Fibroblast of lung (primary cell): ENCODE data around the gene RUSC2. TPM values are rescaled to one million over a fixed set of nuclear protein-coding genes. Genes with fewer than 3 reads are reported as not detected.
A peak's percentile ranks its signal among the peaks of the same experiment; 100 is the strongest.

Experiments
- DNase-seq, 2 donors: peaks; one replicate each; pipeline versions ENCODE4 v3.0.0 to v3.0.0-alpha.2; 2010; ENCODE audit warnings: low read depth in 2 of 2
- H2AFZ ChIP-seq: 2 replicates; pipeline ENCODE4 v1.5.1; 2012; ENCODE audit warnings: low read length, control low read depth, inconsistent platforms
- H3K27ac ChIP-seq: 2 replicates; pipeline ENCODE4 v1.5.1; 2011; ENCODE audit warnings: low read length, control low read depth; ENCODE audit not compliant: insufficient read depth
- H3K27me3 ChIP-seq: 2 replicates; pipeline ENCODE4 v1.5.1; 2011; ENCODE audit warnings: mild to moderate bottlenecking, low read length; ENCODE audit not compliant: control insufficient read depth, insufficient read depth
- H3K36me3 ChIP-seq: 2 replicates; pipeline ENCODE4 v1.5.1; 2011; ENCODE audit warnings: low read length; ENCODE audit not compliant: control insufficient read depth, insufficient read depth
- H3K4me1 ChIP-seq: 2 replicates; pipeline ENCODE4 v1.5.1; 2011; ENCODE audit warnings: low read length; ENCODE audit not compliant: control insufficient read depth, insufficient read depth; ENCODE audit errors: extremely low read depth
- H3K4me2 ChIP-seq: 2 replicates; pipeline ENCODE4 v1.5.1; 2011; ENCODE audit warnings: low read length, control low read depth; ENCODE audit not compliant: insufficient read depth; ENCODE audit errors: extremely low read depth
- H3K4me3 ChIP-seq, 4 experiments: fragments of 200-600 bp in 1 of 4; sonication (generic) in 1 of 4; replicated peaks in 1 of 4; 2 replicates each; pipeline ENCODE4 v1.5.1; 2011 to 2016; ENCODE audit warnings: low read length in 4 of 4, low read depth in 3 of 4, mild to moderate bottlenecking in 3 of 4, control low read depth in 2 of 4, inconsistent platforms in 1 of 4, mixed read lengths in 1 of 4; ENCODE audit not compliant: insufficient read depth in 1 of 4; ENCODE audit errors: control extremely low read depth in 1 of 4
- H3K79me2 ChIP-seq: 2 replicates; pipeline ENCODE4 v1.5.1; 2012; ENCODE audit warnings: mild to moderate bottlenecking, low read length, inconsistent platforms; ENCODE audit not compliant: control insufficient read depth, insufficient read depth
- H3K9ac ChIP-seq: 2 replicates; pipeline ENCODE4 v1.5.1; 2011; ENCODE audit warnings: mild to moderate bottlenecking, low read length, control low read depth; ENCODE audit not compliant: insufficient read depth
- H3K9me3 ChIP-seq: 2 replicates; pipeline ENCODE4 v1.5.1; 2012; ENCODE audit warnings: low read depth, low read length; ENCODE audit not compliant: control insufficient read depth, insufficient read depth
- H4K20me1 ChIP-seq: 2 replicates; pipeline ENCODE4 v1.5.1; 2011; ENCODE audit warnings: low read length; ENCODE audit not compliant: control insufficient read depth, insufficient read depth; ENCODE audit errors: extremely low read depth
- EZH2 ChIP-seq: IDR thresholded peaks from 2 replicates; pipeline ENCODE4 v1.5.1; 2012; ENCODE audit warnings: low read length, control low read depth, mild to moderate bottlenecking; ENCODE audit errors: missing control alignments
- polyA plus RNA-seq, 2 donors: library from polyadenylated mRNA; depleted of rRNA in 1 of 2; stranded (reverse) in 1 of 2; unstranded in 1 of 2; fragments of >200 nt; gene quantifications; 2 replicates each; pipeline ENCODE4 v1.2.1, GENCODE V29; 2011 to 2012; ENCODE audit warnings: missing spikeins in 1 of 2
- total RNA-seq: library from RNA; depleted of rRNA; stranded (reverse); fragments of >200 nt; gene quantifications from 2 replicates; pipeline ENCODE4 v1.2.1, GENCODE V29; 2014
- TF ChIP-seq, protein P1 (sequence below), 2 donors: IDR thresholded peaks in 1 of 2; conservative IDR thresholded peaks in 1 of 2; 1 replicate in 1 of 2; 2 replicates in 1 of 2; pipeline ENCODE4 v1.5.1; 2011 to 2012; ENCODE audit warnings: low read length in 2 of 2, control low read depth in 1 of 2, inconsistent platforms in 1 of 2, low read depth in 1 of 2, mild to moderate bottlenecking in 1 of 2

The RUSC2 gene
- total and polyA plus RNA-seq, 2 donors (not counting 1 experiment from before 2014, with no cell fraction given), result 14.8 to 15.5 TPM

DNA sequence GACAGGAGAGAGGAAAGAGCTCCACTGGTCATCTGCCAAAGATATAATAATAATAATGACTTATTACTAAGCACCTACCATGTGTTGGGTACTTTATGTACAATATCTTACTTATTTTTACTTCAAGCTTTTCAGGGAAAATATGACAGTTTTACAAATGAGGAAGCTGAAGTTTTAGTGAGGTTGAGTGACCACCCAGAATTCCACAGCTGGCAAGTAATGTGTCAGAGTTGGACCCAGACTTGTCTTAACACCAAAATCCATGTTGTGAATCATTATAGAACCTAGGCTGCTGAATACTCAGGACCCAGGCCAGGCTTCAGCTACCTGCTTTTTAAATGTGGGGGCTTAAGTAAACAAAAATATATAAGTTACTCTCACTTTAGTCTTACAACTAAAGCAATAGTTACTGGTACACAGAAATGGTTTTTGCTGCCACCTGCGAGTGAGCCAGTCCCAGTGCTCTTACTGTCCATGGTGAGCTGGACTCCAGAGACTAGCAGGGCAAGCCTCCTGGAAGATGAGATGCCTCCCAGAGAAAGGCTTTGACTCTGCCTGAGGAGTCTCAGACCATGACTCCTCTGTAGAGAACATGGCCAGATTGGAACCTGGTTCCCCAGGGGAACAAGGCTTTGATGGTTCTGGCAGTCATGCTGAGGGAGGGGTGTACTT is 29.9 kb downstream of the RUSC2 start:
- peak in 1 of 2 donors; percentile 62 for DNase-seq
- no peak overlapping the region for H2AFZ ChIP-seq
- H3K9me3 ChIP-seq, result no peaks in the 10 kb centered on the region
- TF ChIP-seq EZH2, result no peak
- TF ChIP-seq, protein P1, sequence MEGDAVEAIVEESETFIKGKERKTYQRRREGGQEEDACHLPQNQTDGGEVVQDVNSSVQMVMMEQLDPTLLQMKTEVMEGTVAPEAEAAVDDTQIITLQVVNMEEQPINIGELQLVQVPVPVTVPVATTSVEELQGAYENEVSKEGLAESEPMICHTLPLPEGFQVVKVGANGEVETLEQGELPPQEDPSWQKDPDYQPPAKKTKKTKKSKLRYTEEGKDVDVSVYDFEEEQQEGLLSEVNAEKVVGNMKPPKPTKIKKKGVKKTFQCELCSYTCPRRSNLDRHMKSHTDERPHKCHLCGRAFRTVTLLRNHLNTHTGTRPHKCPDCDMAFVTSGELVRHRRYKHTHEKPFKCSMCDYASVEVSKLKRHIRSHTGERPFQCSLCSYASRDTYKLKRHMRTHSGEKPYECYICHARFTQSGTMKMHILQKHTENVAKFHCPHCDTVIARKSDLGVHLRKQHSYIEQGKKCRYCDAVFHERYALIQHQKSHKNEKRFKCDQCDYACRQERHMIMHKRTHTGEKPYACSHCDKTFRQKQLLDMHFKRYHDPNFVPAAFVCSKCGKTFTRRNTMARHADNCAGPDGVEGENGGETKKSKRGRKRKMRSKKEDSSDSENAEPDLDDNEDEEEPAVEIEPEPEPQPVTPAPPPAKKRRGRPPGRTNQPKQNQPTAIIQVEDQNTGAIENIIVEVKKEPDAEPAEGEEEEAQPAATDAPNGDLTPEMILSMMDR (conservative IDR thresholded peaks at IDR 0.05 in 1 of 2, IDR thresholded peaks at IDR 0.05 in 1 of 2; ENCODE audit: low read depth in 1 of 2, low read length in 2 of 2), result no peak
- peaks cover 59% of the 10 kb centered on the region for H3K4me1 ChIP-seq
- H3K36me3 ChIP-seq, result no peaks in the 10 kb centered on the region
- peak overlapping the region; percentile 79 for H3K4me2 ChIP-seq
- peak overlapping the region; percentile 88 for H3K27ac ChIP-seq
- no peaks in the 10 kb centered on the region for H4K20me1 ChIP-seq
- peaks cover 55% of the 10 kb centered on the region for H3K79me2 ChIP-seq
- no peak overlapping the region for H3K4me3 ChIP-seq
- H3K9ac ChIP-seq, result no peak overlapping the region
- no peaks in the 10 kb centered on the region for H3K27me3 ChIP-seq

DNA sequence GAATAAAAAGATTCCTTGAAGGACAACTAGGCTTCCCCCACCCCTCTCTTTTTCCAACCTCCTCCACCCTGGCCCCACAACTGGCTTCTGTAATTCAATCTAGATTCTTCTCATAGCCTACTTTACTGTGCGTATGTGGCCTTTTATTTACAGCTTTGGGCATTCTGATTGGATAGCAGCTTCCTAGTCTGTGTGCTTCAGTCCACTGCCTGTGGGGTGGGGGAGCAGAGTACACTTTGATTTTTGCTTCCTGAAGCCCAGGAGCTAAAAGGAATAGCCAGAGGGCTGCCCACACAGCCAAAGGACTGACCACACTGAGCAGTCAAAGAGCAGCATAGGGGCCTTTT is 30.4 kb downstream of the RUSC2 start:
- H3K36me3 ChIP-seq, result no peaks in the 10 kb centered on the region
- H2AFZ ChIP-seq, result no peak overlapping the region
- H3K27ac ChIP-seq, result peak overlapping the region; percentile 88
- peaks cover 50% of the 10 kb centered on the region for H3K79me2 ChIP-seq
- no peak overlapping the region for H3K4me2 ChIP-seq
- DNase-seq, result peak in 1 of 2 donors; percentile 23
- H3K4me1 ChIP-seq, result peaks cover 59% of the 10 kb centered on the region
- no peaks in the 10 kb centered on the region for H4K20me1 ChIP-seq
- H3K9ac ChIP-seq, result no peak overlapping the region
- H3K9me3 ChIP-seq, result no peaks in the 10 kb centered on the region
- H3K4me3 ChIP-seq, result no peak overlapping the region
- TF ChIP-seq EZH2, result no peak
- TF ChIP-seq, protein P1 (conservative IDR thresholded peaks at IDR 0.05 in 1 of 2, IDR thresholded peaks at IDR 0.05 in 1 of 2; ENCODE audit: low read depth in 1 of 2, low read length in 2 of 2), result no peak
- H3K27me3 ChIP-seq, result no peaks in the 10 kb centered on the region

DNA sequence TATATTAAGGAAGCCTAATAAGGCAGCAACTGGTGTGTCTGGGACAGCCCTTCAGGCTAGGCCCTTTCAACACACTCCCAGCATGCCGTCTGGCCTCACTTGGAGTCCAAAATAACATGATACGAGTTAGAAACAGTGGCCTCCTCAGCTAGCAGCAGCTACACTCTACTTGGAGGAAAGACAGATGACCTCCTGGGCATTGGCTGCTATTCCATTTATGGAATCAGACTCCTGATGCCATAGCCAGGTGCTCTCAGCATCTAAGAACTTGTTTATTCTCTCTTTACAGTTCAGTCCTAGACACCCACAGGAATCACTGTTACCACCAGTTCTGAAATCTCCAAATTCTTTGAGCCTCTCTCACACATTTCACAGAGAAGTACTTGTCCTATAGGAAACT is 31.8 kb downstream of the RUSC2 start:
- H3K36me3 ChIP-seq, result no peaks in the 10 kb centered on the region
- no peaks in the 10 kb centered on the region for H3K27me3 ChIP-seq
- H3K9me3 ChIP-seq, result no peaks in the 10 kb centered on the region
- no peaks in the 10 kb centered on the region for H4K20me1 ChIP-seq
- peak overlapping the region; percentile 26 for H3K27ac ChIP-seq
- H3K4me2 ChIP-seq, result no peak overlapping the region
- H3K4me3 ChIP-seq, result no peak overlapping the region
- no peak overlapping the region for H3K9ac ChIP-seq
- H3K4me1 ChIP-seq, result peaks cover 48% of the 10 kb centered on the region
- H2AFZ ChIP-seq, result no peak overlapping the region
- TF ChIP-seq EZH2, result no peak
- TF ChIP-seq, protein P1 (conservative IDR thresholded peaks at IDR 0.05 in 1 of 2, IDR thresholded peaks at IDR 0.05 in 1 of 2; ENCODE audit: low read depth in 1 of 2, low read length in 2 of 2), result no peak
- peak; percentile 26 to 96 for DNase-seq
- H3K79me2 ChIP-seq, result peaks cover 49% of the 10 kb centered on the region
